GM19397 (cell line): Measurements from ENCODE around the gene PTGDR2.

Experiments
- ATAC-seq: cut with Tn5 transposase; IDR thresholded peaks from one replicate; pipeline ENCODE4 v1.9.1; 2021; ENCODE audit warnings: mild to moderate bottlenecking, moderate library complexity; ENCODE audit not compliant: unreplicated experiment

The PTGDR2 gene

GRCh38 chr11:60816590-60817157 is 39.1 kb downstream of the PTGDR2 start:
- ATAC-seq, result no peak

- ATAC-seq, result no peak
Observed at GRCh38 chr11:60814112-60814511, 41.6 kb downstream of the PTGDR2 start.

- ATAC-seq, result no peak
Observed at GRCh38 chr11:60813324-60813723, 42.4 kb downstream of the PTGDR2 start.

GRCh38 chr11:60810569-60810968 is 45.2 kb downstream of the PTGDR2 start:
- ATAC-seq, result no peak

- no peak for ATAC-seq
Observed at GRCh38 chr11:60810151-60810550, 45.6 kb downstream of the PTGDR2 start.

GRCh38 chr11:60809691-60810090 is 46.1 kb downstream of the PTGDR2 start:
- ATAC-seq, result no peak

GRCh38 chr11:60809249-60809648 is 46.5 kb downstream of the PTGDR2 start:
- no peak for ATAC-seq

GRCh38 chr11:60803273-60803936 is 52.3 kb downstream of the PTGDR2 start:
- ATAC-seq, result no peak

- no peak for ATAC-seq
Observed at GRCh38 chr11:60801194-60801593, 54.6 kb downstream of the PTGDR2 start.
